SU-DHL-6 (cell line): ENCODE data around the gene DNMT3A.

Experiments used
- H2AFZ ChIP-seq: fragments of 200-600 bp; sonication (generic); 2 replicates; pipeline ENCODE4 v1.6.1; 2014; ENCODE audit warnings: low read depth, mild to moderate bottlenecking, moderate library complexity, mixed read lengths, antibody characterized with exemption, low read length; ENCODE audit not compliant: severe bottlenecking
- H3F3A ChIP-seq: fragments of 200-600 bp; shearing (Covaris generic); 2 replicates; pipeline ENCODE4 v1.6.0; 2016; ENCODE audit warnings: antibody characterized with exemption, mild to moderate bottlenecking; ENCODE audit not compliant: insufficient read depth
- H3K27ac ChIP-seq: fragments of 200-600 bp; sonication (generic); 2 replicates; pipeline ENCODE4 v1.5.1; 2016; ENCODE audit warnings: low read depth, mild to moderate bottlenecking, low read length, moderate library complexity, mixed read lengths
- H3K27me3 ChIP-seq: fragments of 200-600 bp; sonication (generic), shearing (Covaris generic); 2 replicates; pipeline ENCODE4 v1.6.0; 2014; ENCODE audit warnings: mild to moderate bottlenecking, low read length
- H3K36me3 ChIP-seq: fragments of 200-600 bp; sonication (generic); 2 replicates; pipeline ENCODE4 v1.6.1; 2014; ENCODE audit warnings: mild to moderate bottlenecking, low read length, mixed read lengths
- H3K4me2 ChIP-seq: fragments of 300-600, 200-600 bp; shearing (Covaris generic), sonication (generic); 2 replicates; pipeline ENCODE4 v1.6.0; 2014; ENCODE audit warnings: low read length, low read depth, mild to moderate bottlenecking; ENCODE audit not compliant: poor library complexity, severe bottlenecking
- H3K4me3 ChIP-seq: fragments of 200-600 bp; sonication (generic); 2 replicates; pipeline ENCODE4 v1.5.1; 2014; ENCODE audit warnings: antibody characterized with exemption, low read length, mild to moderate bottlenecking, mixed read lengths; ENCODE audit not compliant: insufficient read depth, poor library complexity, severe bottlenecking
- H3K79me2 ChIP-seq: fragments of 200-600 bp; sonication (generic); 2 replicates; pipeline ENCODE4 v1.6.1; 2014; ENCODE audit warnings: mild to moderate bottlenecking, low read length, moderate library complexity; ENCODE audit not compliant: insufficient read depth
- H3K9ac ChIP-seq: fragments of 200-600 bp; sonication (generic); 2 replicates; pipeline ENCODE4 v1.7.0; 2014; ENCODE audit warnings: mild to moderate bottlenecking, low read length
- H3K9me2 ChIP-seq: fragments of 200-600 bp; sonication (generic); replicated peaks from 2 replicates; pipeline ENCODE4 v1.6.1; 2014; ENCODE audit warnings: low read length; ENCODE audit not compliant: insufficient read depth
- H3K9me3 ChIP-seq: fragments of 200-600 bp; sonication (generic); 2 replicates; pipeline ENCODE4 v1.6.1; 2014; ENCODE audit warnings: low read length, mixed read lengths; ENCODE audit not compliant: insufficient read depth
- H4K20me1 ChIP-seq: fragments of 200-600 bp; sonication (generic); 2 replicates; pipeline ENCODE4 v1.6.1; 2014; ENCODE audit warnings: low read depth, mild to moderate bottlenecking, antibody characterized with exemption, low read length, moderate library complexity, mixed read lengths
- CTCF ChIP-seq: fragments of 200-600 bp; sonication (generic); IDR thresholded peaks from one replicate; pipeline ENCODE4 v1.5.1; 2017; ENCODE audit warnings: antibody characterized with exemption, mild to moderate bottlenecking, low read length, moderate library complexity; ENCODE audit not compliant: insufficient read depth, poor library complexity, severe bottlenecking
- EZH2phosphoT487 ChIP-seq: fragments of 200-600 bp; sonication (generic), shearing (Covaris generic); conservative IDR thresholded peaks from 2 replicates; pipeline ENCODE4 v1.6.1; 2018; ENCODE audit warnings: mild to moderate bottlenecking, antibody characterized with exemption, low read length, moderate library complexity, mixed read lengths

DNMT3A gene

GRCh38 chr2:25220313-25220712 lies 121.4 kb downstream of the DNMT3A start:
- Histone ChIP-seq H3K9ac (no peak overlapping the region), H3K9me2 (no peaks in the 10 kb centered on the region), H4K20me1 (no peaks in the 10 kb centered on the region), H3K36me3 (no peaks in the 10 kb centered on the region), H3K79me2 (no peaks in the 10 kb centered on the region), H2AFZ (no peak overlapping the region), H3K27ac (no peak overlapping the region), H3K4me3 (no peak overlapping the region), H3K4me2 (no peak overlapping the region), H3K9me3 (no peaks in the 10 kb centered on the region), H3K27me3 (no peaks in the 10 kb centered on the region), H3F3A (0 out of 2 replicates have a peak, but pooled peaks cover 3% of the 10 kb centered on the region)
- no peak for TF ChIP-seq EZH2phosphoT487
- TF ChIP-seq CTCF = no peak

GRCh38 chr2:25219621-25220020 lies 122.1 kb downstream of the DNMT3A start:
- Histone ChIP-seq H2AFZ (no peak overlapping the region), H3K27me3 (no peaks in the 10 kb centered on the region), H3K9ac (no peak overlapping the region), H3K79me2 (no peaks in the 10 kb centered on the region), H3K4me2 (no peak overlapping the region), H4K20me1 (no peaks in the 10 kb centered on the region), H3K9me3 (no peaks in the 10 kb centered on the region), H3K36me3 (no peaks in the 10 kb centered on the region), H3F3A (0 out of 2 replicates have a peak, but pooled peaks cover 5% of the 10 kb centered on the region), H3K4me3 (no peak overlapping the region), H3K27ac (no peak overlapping the region), H3K9me2 (no peaks in the 10 kb centered on the region)
- TF ChIP-seq EZH2phosphoT487 (no peak), CTCF (no peak)

- Histone ChIP-seq H3K27ac (no peak overlapping the region), H3K4me2 (no peak overlapping the region), H3F3A (peaks cover 13% of the 10 kb centered on the region; the same call in 1 of the 2 replicates), H3K79me2 (no peaks in the 10 kb centered on the region), H3K9me2 (no peaks in the 10 kb centered on the region), H3K4me3 (no peak overlapping the region), H4K20me1 (no peaks in the 10 kb centered on the region), H3K36me3 (no peaks in the 10 kb centered on the region), H3K9me3 (no peaks in the 10 kb centered on the region), H2AFZ (no peak overlapping the region), H3K27me3 (no peaks in the 10 kb centered on the region), H3K9ac (no peak overlapping the region)
- TF ChIP-seq CTCF = no peak
- no peak for TF ChIP-seq EZH2phosphoT487
These were observed 123.6 kb downstream of the DNMT3A start for GRCh38 chr2:25218100-25218499.
